Left cardiac atrium (tissue), 2 donors: ENCODE results near the gene CCHCR1. TPM values are rescaled to one million over a fixed set of nuclear protein-coding genes. Genes with fewer than 3 reads are reported as not detected.

Experiments used
- total RNA-seq, 2 donors: library from RNA; stranded (reverse); fragmentation: NEBNext Ultra II Directional; extraction: Animal tissue kit (Norgen Biotek cat#: 25700); gene quantifications; one replicate each; pipeline ENCODE4 v1.2.1, GENCODE V29; 2021
- donor health status: DM: no; HTN: yes; CAD: no; lungs with severe emphysema.
- donor health status: DM: yes; HTN: yes; CAD: no.

Gene CCHCR1
- total RNA-seq, 2 donors from 2014 or later, result 10.4 to 11.0 TPM

Other genes with a start within 250 kb of the CCHCR1 start
- 10 to 100 TPM; 24.4 to 25.3 TPM for gene GTF2H4, start 249.6 kb downstream of the CCHCR1 start, total RNA-seq
- 10 to 100 TPM; 14.0 to 18.7 TPM for gene VARS2, start 243.6 kb downstream of the CCHCR1 start, total RNA-seq
- gene SFTA2, start 225.6 kb downstream of the CCHCR1 start, total RNA-seq, result not detected
- gene MUCL3, start 216.8 kb downstream of the CCHCR1 start, total RNA-seq, result not detected
- not detected for gene MUC21, start 174.1 kb downstream of the CCHCR1 start, total RNA-seq
- gene MUC22, start 147.3 kb downstream of the CCHCR1 start, total RNA-seq, result under 1 TPM in 1 of 2 donors, not detected in 1; 0.06 TPM
- gene C6orf15, start 45.2 kb downstream of the CCHCR1 start, total RNA-seq, result not detected
- 1 to 10 TPM; 1.1 to 1.9 TPM for gene PSORS1C1, start 43.0 kb downstream of the CCHCR1 start, total RNA-seq
- gene CDSN, start 37.4 kb downstream of the CCHCR1 start, total RNA-seq, result under 1 TPM in 1 of 2 donors, not detected in 1; 0.10 TPM
- gene PSORS1C2, start 18.7 kb downstream of the CCHCR1 start, total RNA-seq, result not detected
- 1 to 10 TPM; 2.2 to 8.3 TPM for gene TCF19, start 787 bp upstream of the CCHCR1 start, total RNA-seq
- gene POU5F1, start 12.9 kb upstream of the CCHCR1 start, total RNA-seq, result under 1 TPM; 0.71 to 0.86 TPM
- gene HLA-C, start 114.3 kb upstream of the CCHCR1 start, total RNA-seq, result 100 to 1,000 TPM; 235 to 362 TPM
- 100 to 1,000 TPM; 609 to 632 TPM for gene HLA-B, start 199.4 kb upstream of the CCHCR1 start, total RNA-seq
- gene MICA, start 245.8 kb upstream of the CCHCR1 start, total RNA-seq, result 10 to 100 TPM; 10.0 to 11.3 TPM